IMR-90 (cell line): Measurements from ENCODE around the gene FAM200C. TPM values are rescaled to one million over a fixed set of nuclear protein-coding genes. Genes with fewer than 3 reads are reported as not detected.

Source experiments
- ATAC-seq: fragments of 200-7000 bp; cut with Tn5 transposase; 2 replicates; pipeline ENCODE4 v1.9.1; 2020; ENCODE audit warnings: low read depth, mild to moderate bottlenecking, moderate library complexity
- BruUV-seq: library from RNA; stranded (reverse); fragments of 400-500 nt; replicated peaks from 2 replicates; lab custom pipeline; 2021; lab: Mats Ljungman, UMichigan
- CTCF ChIA-PET: fragments of 300-600 bp; formaldehyde crosslinking; extraction: SDS; loops from one replicate; lab custom pipeline; 2021; ENCODE audit warnings: antibody characterized with exemption; lab: Yijun Ruan, JAX
- POLR2A ChIA-PET: fragments of 300-600 bp; sonication (Branson Sonifier 250); formaldehyde crosslinking; loops from one replicate; lab custom pipeline; 2022; ENCODE audit warnings: antibody characterized with exemption; ENCODE audit not compliant: unreplicated experiment; lab: Charles Lee
- DNase-seq: peaks from one replicate; pipeline ENCODE4 v3.0.0; 2013
- H2AFZ ChIP-seq: replicated peaks from 2 replicates; pipeline ENCODE3; 2013; ENCODE audit warnings: low read length, mild to moderate bottlenecking; ENCODE audit not compliant: poor library complexity
- H2AK5ac ChIP-seq: 2 replicates; pipeline ENCODE4 v1.6.1; 2013; ENCODE audit warnings: low read depth, low read length, inconsistent platforms
- H2AK9ac ChIP-seq: replicated peaks from 2 replicates; pipeline ENCODE3; 2013; ENCODE audit warnings: mild to moderate bottlenecking, low read depth, low read length, moderate library complexity; ENCODE audit not compliant: poor library complexity
- H2BK120ac ChIP-seq: 2 replicates; pipeline ENCODE4 v1.6.1; 2013; ENCODE audit warnings: low read depth, low read length, inconsistent platforms
- H2BK15ac ChIP-seq: 3 replicates; pipeline ENCODE4 v1.6.1; 2013; ENCODE audit warnings: low read depth, low read length, inconsistent platforms
- H2BK20ac ChIP-seq: 2 replicates; pipeline ENCODE4 v1.6.1; 2013; ENCODE audit warnings: low read depth, mild to moderate bottlenecking, inconsistent platforms, low read length, moderate library complexity
- H2BK5ac ChIP-seq: 2 replicates; pipeline ENCODE4 v1.6.1; 2013; ENCODE audit warnings: mild to moderate bottlenecking, low read depth, low read length, inconsistent platforms; ENCODE audit not compliant: poor library complexity, severe bottlenecking
- H3K14ac ChIP-seq: replicated peaks from 2 replicates; pipeline ENCODE4 v1.6.1; 2013; ENCODE audit warnings: low read depth, low read length, inconsistent platforms
- H3K18ac ChIP-seq: 2 replicates; pipeline ENCODE4 v1.6.1; 2013; ENCODE audit warnings: low read depth, low read length, control low read depth
- H3K23ac ChIP-seq: 2 replicates; pipeline ENCODE4 v1.6.1; 2013; ENCODE audit warnings: low read depth, low read length, inconsistent platforms
- H3K27ac ChIP-seq: 2 replicates; pipeline ENCODE4 v1.5.1; 2013; ENCODE audit warnings: mild to moderate bottlenecking, control low read depth, low read length; ENCODE audit not compliant: insufficient read depth
- H3K27me3 ChIP-seq: 2 replicates; pipeline ENCODE4 v1.6.1; 2013; ENCODE audit warnings: low read length; ENCODE audit not compliant: control insufficient read depth, insufficient read depth
- H3K36me3 ChIP-seq: 2 replicates; pipeline ENCODE4 v1.6.1; 2013; ENCODE audit warnings: low read length, mixed read lengths; ENCODE audit not compliant: control insufficient read depth, insufficient read depth
- H3K4ac ChIP-seq: 2 replicates; pipeline ENCODE4 v1.6.1; 2013; ENCODE audit warnings: low read depth, low read length, inconsistent platforms
- H3K4me1 ChIP-seq: 2 replicates; pipeline ENCODE4 v1.6.1; 2013; ENCODE audit warnings: low read length, mixed read lengths; ENCODE audit not compliant: control insufficient read depth, insufficient read depth
- H3K4me2 ChIP-seq: 2 replicates; pipeline ENCODE4 v1.6.1; 2013; ENCODE audit warnings: low read depth, mild to moderate bottlenecking, control low read depth, low read length, moderate library complexity
- H3K4me3 ChIP-seq: 2 replicates; pipeline ENCODE4 v1.5.1; 2013; ENCODE audit warnings: low read depth, mild to moderate bottlenecking, control low read depth, low read length, moderate library complexity; ENCODE audit not compliant: insufficient read depth
- H3K56ac ChIP-seq: 2 replicates; pipeline ENCODE4 v1.6.1; 2013; ENCODE audit warnings: low read length, inconsistent platforms; ENCODE audit not compliant: insufficient read depth; ENCODE audit errors: extremely low read depth
- H3K79me1 ChIP-seq, 2 experiments: 2 replicates each; pipeline ENCODE4 v1.6.1; 2013; ENCODE audit warnings: low read length in 2 of 2, inconsistent platforms in 1 of 2, low read depth in 1 of 2
- H3K9ac ChIP-seq: 2 replicates; pipeline ENCODE4 v1.6.1; 2013; ENCODE audit warnings: low read depth, low read length, control low read depth
- H3K9me1 ChIP-seq: 2 replicates; pipeline ENCODE4 v1.6.1; 2013; ENCODE audit warnings: low read length, inconsistent platforms; ENCODE audit not compliant: insufficient read depth
- H3K9me3 ChIP-seq: 2 replicates; pipeline ENCODE4 v1.6.1; 2013; ENCODE audit warnings: low read length; ENCODE audit not compliant: control insufficient read depth, insufficient read depth
- H4K20me1 ChIP-seq: 2 replicates; pipeline ENCODE4 v1.6.1; 2013; ENCODE audit warnings: low read length, inconsistent platforms; ENCODE audit not compliant: insufficient read depth
- H4K5ac ChIP-seq: 2 replicates; pipeline ENCODE4 v1.6.1; 2013; ENCODE audit warnings: mild to moderate bottlenecking, low read depth, low read length, control low read depth
- H4K8ac ChIP-seq, 2 experiments: 2 replicates each; pipeline ENCODE4 v1.6.1; 2013; ENCODE audit warnings: low read depth in 2 of 2, low read length in 2 of 2, control low read depth in 1 of 2, inconsistent platforms in 1 of 2
- H4K91ac ChIP-seq: 2 replicates; pipeline ENCODE4 v1.6.1; 2013; ENCODE audit warnings: low read depth, low read length, inconsistent platforms; ENCODE audit not compliant: insufficient read depth
- BHLHE40 ChIP-seq: fragments of 150-350 bp; IDR thresholded peaks from 2 replicates; pipeline ENCODE4 v1.6.1; 2016; ENCODE audit warnings: mild to moderate bottlenecking, low read depth, low read length
- CEBPB ChIP-seq: IDR thresholded peaks from 2 replicates; pipeline ENCODE4 v1.6.1; 2012; ENCODE audit warnings: low read depth, low read length, improper control_type of control experiment
- CHD1 ChIP-seq: IDR thresholded peaks from 2 replicates; pipeline ENCODE4 v1.6.1; 2012; ENCODE audit warnings: low read depth, low read length, improper control_type of control experiment
- FOS ChIP-seq: fragments of 150-350 bp; IDR thresholded peaks from 2 replicates; pipeline ENCODE4 v1.6.1; 2016; ENCODE audit warnings: low read depth, low read length
- MAFK ChIP-seq: IDR thresholded peaks from 2 replicates; pipeline ENCODE4 v1.6.1; 2012; ENCODE audit warnings: low read depth, low read length, improper control_type of control experiment
- MXI1 ChIP-seq: IDR thresholded peaks from 2 replicates; pipeline ENCODE4 v1.6.1; 2012; ENCODE audit warnings: low read depth, mild to moderate bottlenecking, low read length, moderate library complexity, borderline replicate concordance
- NFE2L2 ChIP-seq: fragments of 150-350 bp; IDR thresholded peaks from 2 replicates; pipeline ENCODE4 v1.6.1; 2016; ENCODE audit warnings: low read depth, mild to moderate bottlenecking, low read length
- POLR2A ChIP-seq: IDR thresholded peaks from 2 replicates; pipeline ENCODE4 v1.6.1; 2012; ENCODE audit warnings: mild to moderate bottlenecking, low read depth, low read length
- RAD21 ChIP-seq: IDR thresholded peaks from 2 replicates; pipeline ENCODE4 v1.6.1; 2012; ENCODE audit warnings: low read length, improper control_type of control experiment
- RCOR1 ChIP-seq: IDR thresholded peaks from 2 replicates; pipeline ENCODE4 v1.6.1; 2012; ENCODE audit warnings: mild to moderate bottlenecking, low read length, improper control_type of control experiment; ENCODE audit not compliant: insufficient replicate concordance
- RFX5 ChIP-seq: IDR thresholded peaks from 2 replicates; pipeline ENCODE4 v1.8.0; 2012; ENCODE audit warnings: low read depth, mild to moderate bottlenecking, low read length, moderate library complexity
- SMC3 ChIP-seq: fragments of 150-350 bp; IDR thresholded peaks from 2 replicates; pipeline ENCODE4 v1.6.1; 2016; ENCODE audit warnings: low read depth, mild to moderate bottlenecking, antibody characterized with exemption, low read length, moderate library complexity
- USF2 ChIP-seq: fragments of 150-350 bp; IDR thresholded peaks from 2 replicates; pipeline ENCODE4 v1.6.1; 2017; ENCODE audit warnings: mild to moderate bottlenecking, antibody characterized with exemption, low read length, low read depth
- WGBS, 2 experiments: methylation state at CpG; one replicate each; pipeline versions ENCODE4 v1.1.5 to v1.1.7; 2013; ENCODE audit warnings: missing lambda C conversion rate in 2 of 2; ENCODE audit not compliant: insufficient read length in 1 of 2; ENCODE audit errors: extremely low coverage in 2 of 2; 5-methylcytosine and 5-hydroxymethylcytosine counted together
- dilution Hi-C: fragments of 300-500 bp; cut with HindIII; formaldehyde crosslinking; loops from one replicate; pipeline ENCODE4 v1.14.3; 2018; ENCODE audit warnings: low sequenced_read_pairs; ENCODE audit not compliant: unreplicated experiment
- in situ Hi-C: fragments of 300-500 bp; cut with MboI; formaldehyde crosslinking; loops from 3 replicates; pipeline ENCODE4 v1.14.3; 2019; ENCODE audit warnings: low sequenced_read_pairs, inconsistent platforms, mixed read lengths
- intact Hi-C: fragments of 100-400 bp; cut with micrococcal nuclease; formaldehyde crosslinking; loops from 2 replicates; pipeline ENCODE4 v1.10.0; 2022
- polyA plus RNA-seq, 3 experiments: library from polyadenylated mRNA; depleted of rRNA; stranded (reverse); fragments of >200 nt; gene quantifications; 2 replicates each; pipeline ENCODE4 v1.2.3, GENCODE V29; 2012; ENCODE audit warnings: low replicate concordance in 1 of 3
- total RNA-seq: library from RNA; depleted of rRNA; stranded (reverse); fragments of >200 nt; gene quantifications from 2 replicates; pipeline ENCODE4 v1.2.3, GENCODE V29; 2012
- TF ChIP-seq, protein P1 (sequence below): fragments of 150-350 bp; IDR thresholded peaks from 2 replicates; pipeline ENCODE4 v1.6.1; 2016; ENCODE audit warnings: low read depth, mild to moderate bottlenecking, low read length, moderate library complexity, borderline replicate concordance
- TF ChIP-seq, protein P2 (sequence below): conservative IDR thresholded peaks from 2 replicates; pipeline ENCODE4 v1.5.1; 2012; ENCODE audit warnings: mild to moderate bottlenecking, low read depth, low read length, improper control_type of control experiment

FAM200C gene
- total and polyA plus RNA-seq, 2 of the 4 experiments (the other 2 are of a cell fraction) = 1.7 to 6.3 TPM

GRCh38 chr5:160375701-160376100 is 24.2 kb downstream of the FAM200C start:
- Histone ChIP-seq H4K91ac (no peak overlapping the region), H2BK20ac (no peak overlapping the region), H3K79me1 (no peaks in the 10 kb centered on the region), H3K9me1 (peaks cover 5% of the 10 kb centered on the region; the same call in 1 of the 2 replicates), H3K14ac (no peak overlapping the region), H3K4me1 (0 out of 2 replicates have a peak, but pooled peaks cover 1% of the 10 kb centered on the region), H2AFZ (no peak overlapping the region), H3K9me3 (no peaks in the 10 kb centered on the region), H4K8ac (no peak overlapping the region), H3K23ac (no peak overlapping the region), H3K9ac (no peak overlapping the region), H2BK5ac (no peak overlapping the region), H2BK120ac (no peak overlapping the region), H3K27ac (no peak overlapping the region), H3K36me3 (no peaks in the 10 kb centered on the region), H4K5ac (no peak overlapping the region), H3K56ac (no peak overlapping the region), H2BK15ac (no peak overlapping the region), H2AK5ac (no peak overlapping the region), H2AK9ac (no peak overlapping the region), H3K18ac (no peak overlapping the region), H3K4ac (no peak overlapping the region), H3K4me3 (no peak overlapping the region), H3K4me2 (no peak overlapping the region), H3K27me3 (peaks cover 15% of the 10 kb centered on the region), H4K20me1 (no peaks in the 10 kb centered on the region)
- WGBS, 2 experiments = no CpG with 5 or more reads among the region's 2 CpGs
- in situ Hi-C loops (no loop called here), intact Hi-C loops (no loop called here), dilution Hi-C loops (no loop called here)
- CTCF ChIA-PET = no interaction called here
- POLR2A ChIA-PET = no interaction called here
- no TSS peak for BruUV-seq
- DNase-seq (no peak), ATAC-seq (no peak)
- TF ChIP-seq SMC3 = no peak
- no peak for TF ChIP-seq USF2
- TF ChIP-seq NFE2L2 = no peak
- no peak for TF ChIP-seq RAD21
- TF ChIP-seq, protein P1, sequence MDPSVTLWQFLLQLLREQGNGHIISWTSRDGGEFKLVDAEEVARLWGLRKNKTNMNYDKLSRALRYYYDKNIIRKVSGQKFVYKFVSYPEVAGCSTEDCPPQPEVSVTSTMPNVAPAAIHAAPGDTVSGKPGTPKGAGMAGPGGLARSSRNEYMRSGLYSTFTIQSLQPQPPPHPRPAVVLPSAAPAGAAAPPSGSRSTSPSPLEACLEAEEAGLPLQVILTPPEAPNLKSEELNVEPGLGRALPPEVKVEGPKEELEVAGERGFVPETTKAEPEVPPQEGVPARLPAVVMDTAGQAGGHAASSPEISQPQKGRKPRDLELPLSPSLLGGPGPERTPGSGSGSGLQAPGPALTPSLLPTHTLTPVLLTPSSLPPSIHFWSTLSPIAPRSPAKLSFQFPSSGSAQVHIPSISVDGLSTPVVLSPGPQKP = no peak
- TF ChIP-seq MAFK = no peak
- no peak for TF ChIP-seq CHD1
- TF ChIP-seq RFX5 = no peak
- no peak for TF ChIP-seq POLR2A
- TF ChIP-seq BHLHE40 = no peak
- TF ChIP-seq, protein P2, sequence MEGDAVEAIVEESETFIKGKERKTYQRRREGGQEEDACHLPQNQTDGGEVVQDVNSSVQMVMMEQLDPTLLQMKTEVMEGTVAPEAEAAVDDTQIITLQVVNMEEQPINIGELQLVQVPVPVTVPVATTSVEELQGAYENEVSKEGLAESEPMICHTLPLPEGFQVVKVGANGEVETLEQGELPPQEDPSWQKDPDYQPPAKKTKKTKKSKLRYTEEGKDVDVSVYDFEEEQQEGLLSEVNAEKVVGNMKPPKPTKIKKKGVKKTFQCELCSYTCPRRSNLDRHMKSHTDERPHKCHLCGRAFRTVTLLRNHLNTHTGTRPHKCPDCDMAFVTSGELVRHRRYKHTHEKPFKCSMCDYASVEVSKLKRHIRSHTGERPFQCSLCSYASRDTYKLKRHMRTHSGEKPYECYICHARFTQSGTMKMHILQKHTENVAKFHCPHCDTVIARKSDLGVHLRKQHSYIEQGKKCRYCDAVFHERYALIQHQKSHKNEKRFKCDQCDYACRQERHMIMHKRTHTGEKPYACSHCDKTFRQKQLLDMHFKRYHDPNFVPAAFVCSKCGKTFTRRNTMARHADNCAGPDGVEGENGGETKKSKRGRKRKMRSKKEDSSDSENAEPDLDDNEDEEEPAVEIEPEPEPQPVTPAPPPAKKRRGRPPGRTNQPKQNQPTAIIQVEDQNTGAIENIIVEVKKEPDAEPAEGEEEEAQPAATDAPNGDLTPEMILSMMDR = no peak
- no peak for TF ChIP-seq RCOR1
- TF ChIP-seq FOS = no peak
- TF ChIP-seq MXI1 = no peak
- TF ChIP-seq CEBPB = no peak
